Heart right ventricle (tissue), 16 donors: ENCODE results near the gene INPP1. TPM values are rescaled to one million over a fixed set of nuclear protein-coding genes. Genes with fewer than 3 reads are reported as not detected.
"Not testable (repeated sequence)": the region's sequence is repeated elsewhere in the genome, so short reads cannot be mapped to it uniquely, and the experiment has no call there.

Source experiments
- ATAC-seq, 8 donors: fragments of 200-7000 bp; cut with Tn5 transposase; one replicate each; pipeline ENCODE4 v1.9.1; 2020; ENCODE audit warnings: mild to moderate bottlenecking in 8 of 8, moderate library complexity in 8 of 8, moderate number of reproducible peaks in 1 of 8
- DNase-seq, 2 donors: peaks; one replicate each; pipeline ENCODE4 v3.0.0-alpha.2; 2020
- H3K27ac ChIP-seq, 10 donors: fragments of 200-600 bp; sonication (generic) in 2 of 10; one replicate each; pipeline versions ENCODE4 v1.5.0 to v1.8.0; 2020 to 2022; ENCODE audit warnings: mild to moderate bottlenecking in 3 of 10
- H3K27me3 ChIP-seq, 7 donors: fragments of 200-600 bp; one replicate each; pipeline ENCODE4 v1.8.0; 2021 to 2022; ENCODE audit warnings: mild to moderate bottlenecking in 2 of 7
- H3K36me3 ChIP-seq, 9 donors: fragments of 200-600 bp; sonication (generic) in 1 of 9; one replicate each; pipeline versions ENCODE4 v1.5.0 to v1.8.0; 2020 to 2022; ENCODE audit warnings: mild to moderate bottlenecking in 2 of 9
- H3K4me1 ChIP-seq, 9 donors: fragments of 200-600 bp; sonication (generic) in 1 of 9; one replicate each; pipeline versions ENCODE4 v1.5.0 to v1.8.0; 2020 to 2022; ENCODE audit warnings: mild to moderate bottlenecking in 4 of 9
- H3K4me3 ChIP-seq, 10 donors: fragments of 200-600 bp; sonication (generic) in 2 of 10; one replicate each; pipeline versions ENCODE4 v1.5.0 to v1.8.0; 2020 to 2022; ENCODE audit warnings: mild to moderate bottlenecking in 7 of 10, moderate library complexity in 2 of 10
- H3K9me3 ChIP-seq, 11 donors: fragments of 200-600 bp in 10 of 11; sonication (generic) in 2 of 11; one replicate each; pipeline versions ENCODE4 v1.5.0 to v1.8.0; 2013 to 2022; ENCODE audit warnings: mild to moderate bottlenecking in 2 of 11, control low read depth in 1 of 11, moderate library complexity in 1 of 11
- CTCF ChIP-seq, 9 donors: fragments of 200-600 bp; sonication (generic) in 2 of 9; IDR thresholded peaks; one replicate each; pipeline versions ENCODE4 v1.5.0 to v1.8.0; 2021 to 2022; ENCODE audit warnings: antibody characterized with exemption in 9 of 9, mild to moderate bottlenecking in 5 of 9, moderate library complexity in 1 of 9
- WGBS, 2 donors: extraction: QIAGEN DNeasy Blood & Tissue Kit; methylation state at CpG; one replicate each; pipeline ENCODE4 v1.1.7; 2013; ENCODE audit warnings: inconsistent platforms in 1 of 2; 5-methylcytosine and 5-hydroxymethylcytosine counted together
- intact Hi-C, 10 donors: fragments of 100-400 bp; cut with DNase I; formaldehyde crosslinking; loops; one replicate each; pipeline versions ENCODE4 v1.11.1 to v1.14.2; 2022
- polyA plus RNA-seq, 2 donors: library from polyadenylated mRNA; stranded (reverse); fragments of 200-250 nt; gene quantifications; one replicate each; pipeline ENCODE4 v1.2.3, GENCODE V29; 2013
- total RNA-seq, 10 donors: library from RNA; stranded (reverse); fragmentation: NEBNext Ultra II Directional in 3 of 10; extraction: Animal tissue kit (Norgen Biotek cat#: 25700) in 3 of 10; gene quantifications; one replicate each; pipeline versions ENCODE4 v1.2.1 to v1.2.4, GENCODE V29; 2021 to 2023
- donor health status: Arrhythmogenic right ventricular cardiomyopathy.
- donor health status: ischemic (EF 13 %, LVEDD 7.1; RV severe dilation, severe dysfunction).
- donor health status: healthy with polysubstance abuse.
- donor health status: DM: no; HTN: yes; CAD: no.
- donor health status: DM: no; HTN: no; CAD: no.
- donor health status: ischemic (EF 25% LVEDD 6.9; RV normal size, moderate dysfunction).
- donor health status: ischemic (EF 25% LVEDD 5.7; RV mildly dilated, moderate dysfunction).
- donor health status: healthy.
- donor health status: DM: yes; HTN: yes; CAD: no.
- donor health status: Ischemic cardiomyopathy.
- donor health status: ischemic (EF 35%, LVEDD 5.7; RV mildly dilated, moderate dysfunction).
- donor health status: nonischemic (EF 11% LVEDD 7.7; RV severe dilation, severe dysfunction).
- donor health status: DM: yes; HTN: yes; CAD: no.
- donor health status: PGD.
- donor health status: ischemic (EF 29% LVEDD 5.4; RV normal size, mild dysfunction).
- donor health status: nonischemic (EF 23%, LVEDD 6.1; RV moderate dilation, normal function).

The INPP1 gene
- total and polyA plus RNA-seq, 12 donors = 10.4 to 29.5 (median 16.6) TPM

- H3K27ac ChIP-seq = no peak overlapping the region
- TF ChIP-seq CTCF (IDR thresholded peaks at IDR 0.05) = no peak
- H3K4me3 ChIP-seq = no peak overlapping the region
- no peak for ATAC-seq
- peaks cover 0 to 4% (median 0%) of the 10 kb centered on the region in 11 donors for H3K9me3 ChIP-seq
- peaks cover 0 to 10% (median 0%) of the 10 kb centered on the region in 9 donors for H3K4me1 ChIP-seq
- peaks cover 0 to 47% (median 3%) of the 10 kb centered on the region in 9 donors for H3K36me3 ChIP-seq
- intact Hi-C loops = no loop called here
- H3K27me3 ChIP-seq = no peaks in the 10 kb centered on the region
- DNase-seq = no peak
These were observed 39.7 kb upstream of the INPP1 start for GRCh38 chr2:190303647-190304046.

- ATAC-seq (no peak), DNase-seq (no peak)
- H3K36me3 ChIP-seq = peaks cover 0 to 55% (median 3%) of the 10 kb centered on the region in 9 donors
- no peak for TF ChIP-seq CTCF (IDR thresholded peaks at IDR 0.05)
- peaks cover 0 to 4% (median 0%) of the 10 kb centered on the region in 11 donors for H3K9me3 ChIP-seq
- no peak overlapping the region for H3K4me3 ChIP-seq
- peaks cover 0 to 10% (median 0%) of the 10 kb centered on the region in 9 donors for H3K4me1 ChIP-seq
- no peak overlapping the region for H3K27ac ChIP-seq
- no peaks in the 10 kb centered on the region for H3K27me3 ChIP-seq
- intact Hi-C loops = no loop called here
- WGBS, 2 donors = 97 to 98% methylated on average over 5 of the region's 5 CpGs
These were observed 39.0 kb upstream of the INPP1 start for GRCh38 chr2:190304404-190304803.

GRCh38 chr2:190308031-190308430 lies 35.4 kb upstream of the INPP1 start:
- peaks cover 0 to 68% (median 0%) of the 10 kb centered on the region in 9 donors for H3K36me3 ChIP-seq
- intact Hi-C loops = no loop called here
- no peak for ATAC-seq
- no peaks in the 10 kb centered on the region for H3K9me3 ChIP-seq
- H3K4me3 ChIP-seq = no peak overlapping the region
- 97 to 100% methylated on average over 1 of the region's 1 CpG for WGBS, 2 donors
- peaks cover 0 to 9% (median 0%) of the 10 kb centered on the region in 9 donors for H3K4me1 ChIP-seq
- no peak overlapping the region for H3K27ac ChIP-seq
- no peak for DNase-seq
- no peak for TF ChIP-seq CTCF (IDR thresholded peaks at IDR 0.05)
- H3K27me3 ChIP-seq = no peaks in the 10 kb centered on the region

- Histone ChIP-seq H3K27me3 (no peaks in the 10 kb centered on the region), H3K4me1 (peaks cover 0 to 17% (median 0%) of the 10 kb centered on the region in 9 donors), H3K27ac (no peak overlapping the region), H3K9me3 (no peaks in the 10 kb centered on the region), H3K4me3 (no peak overlapping the region), H3K36me3 (peaks cover 0 to 57% (median 0%) of the 10 kb centered on the region in 9 donors)
- 88 to 92% methylated on average over 7 of the region's 7 CpGs for WGBS, 2 donors
- DNase-seq = no peak
- no peak for ATAC-seq
- TF ChIP-seq CTCF (IDR thresholded peaks at IDR 0.05) = no peak
- intact Hi-C loops = no loop called here
These were observed 31.3 kb upstream of the INPP1 start for GRCh38 chr2:190311893-190312634.

GRCh38 chr2:190312635-190313025 lies 30.8 kb upstream of the INPP1 start:
- DNase-seq, H3K27me3 ChIP-seq, H3K27ac ChIP-seq, ATAC-seq, H3K4me3 ChIP-seq, H3K9me3 ChIP-seq, intact Hi-C loops: not testable (repeated sequence)
- peaks cover 0 to 17% (median 0%) of the 10 kb centered on the region in 9 donors for H3K4me1 ChIP-seq
- WGBS, 2 donors = 91 to 95% methylated on average over 5 of the region's 5 CpGs
- H3K36me3 ChIP-seq = peaks cover 0 to 52% (median 0%) of the 10 kb centered on the region in 9 donors
